ENCODE data around the gene OSBPL6.

OSBPL6 gene

GRCh38 chr2:178267660-178268059 lies 73.3 kb downstream of the OSBPL6 start (continued):
- no peak for TF ChIP-seq CSDC2 (CRISPR knock-in tag; IDR thresholded peaks at IDR 0.05)
- TF ChIP-seq, protein P1, sequence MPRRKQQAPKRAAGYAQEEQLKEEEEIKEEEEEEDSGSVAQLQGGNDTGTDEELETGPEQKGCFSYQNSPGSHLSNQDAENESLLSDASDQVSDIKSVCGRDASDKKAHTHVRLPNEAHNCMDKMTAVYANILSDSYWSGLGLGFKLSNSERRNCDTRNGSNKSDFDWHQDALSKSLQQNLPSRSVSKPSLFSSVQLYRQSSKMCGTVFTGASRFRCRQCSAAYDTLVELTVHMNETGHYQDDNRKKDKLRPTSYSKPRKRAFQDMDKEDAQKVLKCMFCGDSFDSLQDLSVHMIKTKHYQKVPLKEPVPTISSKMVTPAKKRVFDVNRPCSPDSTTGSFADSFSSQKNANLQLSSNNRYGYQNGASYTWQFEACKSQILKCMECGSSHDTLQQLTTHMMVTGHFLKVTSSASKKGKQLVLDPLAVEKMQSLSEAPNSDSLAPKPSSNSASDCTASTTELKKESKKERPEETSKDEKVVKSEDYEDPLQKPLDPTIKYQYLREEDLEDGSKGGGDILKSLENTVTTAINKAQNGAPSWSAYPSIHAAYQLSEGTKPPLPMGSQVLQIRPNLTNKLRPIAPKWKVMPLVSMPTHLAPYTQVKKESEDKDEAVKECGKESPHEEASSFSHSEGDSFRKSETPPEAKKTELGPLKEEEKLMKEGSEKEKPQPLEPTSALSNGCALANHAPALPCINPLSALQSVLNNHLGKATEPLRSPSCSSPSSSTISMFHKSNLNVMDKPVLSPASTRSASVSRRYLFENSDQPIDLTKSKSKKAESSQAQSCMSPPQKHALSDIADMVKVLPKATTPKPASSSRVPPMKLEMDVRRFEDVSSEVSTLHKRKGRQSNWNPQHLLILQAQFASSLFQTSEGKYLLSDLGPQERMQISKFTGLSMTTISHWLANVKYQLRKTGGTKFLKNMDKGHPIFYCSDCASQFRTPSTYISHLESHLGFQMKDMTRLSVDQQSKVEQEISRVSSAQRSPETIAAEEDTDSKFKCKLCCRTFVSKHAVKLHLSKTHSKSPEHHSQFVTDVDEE (CRISPR knock-in tag; IDR thresholded peaks at IDR 0.05) = no peak

DNA sequence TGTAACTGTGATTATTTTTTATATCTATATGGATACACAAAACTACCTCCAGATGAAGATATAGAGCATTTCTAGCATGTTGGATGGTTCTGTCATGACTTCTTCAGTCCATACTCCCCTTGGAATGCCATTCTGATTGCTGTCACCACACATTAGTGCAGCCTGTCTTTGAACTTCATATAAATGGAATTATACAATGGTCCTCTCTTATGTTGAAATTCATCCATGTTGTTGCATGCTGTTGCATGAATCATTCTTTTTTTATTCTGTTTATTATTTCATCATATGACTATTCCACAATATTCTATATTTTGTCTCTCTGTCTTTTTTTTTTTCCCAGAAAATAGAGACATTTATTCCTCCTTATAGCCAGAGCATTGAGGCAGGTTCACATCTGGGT lies 74.1 kb downstream of the OSBPL6 start:
- TF ChIP-seq TCF4 (CRISPR knock-in tag; IDR thresholded peaks at IDR 0.05; ENCODE audit: borderline replicate concordance) = no peak
- no peak for TF ChIP-seq ESRRG (CRISPR knock-in tag; IDR thresholded peaks at IDR 0.05)
- TF ChIP-seq ARNTL (CRISPR knock-in tag; IDR thresholded peaks at IDR 0.05; ENCODE audit: borderline replicate concordance, low read depth) = no peak
- TF ChIP-seq ZFP30 (CRISPR knock-in tag; IDR thresholded peaks at IDR 0.05) = no peak
- TF ChIP-seq TOX (CRISPR knock-in tag; IDR thresholded peaks at IDR 0.05; ENCODE audit: borderline replicate concordance) = no peak
- TF ChIP-seq, protein P2, sequence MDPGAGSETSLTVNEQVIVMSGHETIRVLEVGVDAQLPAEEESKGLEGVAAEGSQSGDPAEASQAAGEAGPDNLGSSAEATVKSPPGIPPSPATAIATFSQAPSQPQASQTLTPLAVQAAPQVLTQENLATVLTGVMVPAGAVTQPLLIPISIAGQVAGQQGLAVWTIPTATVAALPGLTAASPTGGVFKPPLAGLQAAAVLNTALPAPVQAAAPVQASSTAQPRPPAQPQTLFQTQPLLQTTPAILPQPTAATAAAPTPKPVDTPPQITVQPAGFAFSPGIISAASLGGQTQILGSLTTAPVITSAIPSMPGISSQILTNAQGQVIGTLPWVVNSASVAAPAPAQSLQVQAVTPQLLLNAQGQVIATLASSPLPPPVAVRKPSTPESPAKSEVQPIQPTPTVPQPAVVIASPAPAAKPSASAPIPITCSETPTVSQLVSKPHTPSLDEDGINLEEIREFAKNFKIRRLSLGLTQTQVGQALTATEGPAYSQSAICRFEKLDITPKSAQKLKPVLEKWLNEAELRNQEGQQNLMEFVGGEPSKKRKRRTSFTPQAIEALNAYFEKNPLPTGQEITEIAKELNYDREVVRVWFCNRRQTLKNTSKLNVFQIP (CRISPR knock-in tag; IDR thresholded peaks at IDR 0.05; ENCODE audit: borderline replicate concordance, low read depth) = no peak
- TF ChIP-seq, protein P1 (CRISPR knock-in tag; IDR thresholded peaks at IDR 0.05) = no peak
- no peak for TF ChIP-seq RARB (CRISPR knock-in tag; IDR thresholded peaks at IDR 0.05)
- no peak for TF ChIP-seq CSDC2 (CRISPR knock-in tag; IDR thresholded peaks at IDR 0.05)
- no peak for TF ChIP-seq ZNF70 (CRISPR knock-in tag; IDR thresholded peaks at IDR 0.05)
- no peak for TF ChIP-seq BACH2 (CRISPR knock-in tag; IDR thresholded peaks at IDR 0.05; ENCODE audit: borderline replicate concordance)
- TF ChIP-seq OSR1 (CRISPR knock-in tag; IDR thresholded peaks at IDR 0.05) = no peak
- no peak for TF ChIP-seq ISL1 (CRISPR knock-in tag; IDR thresholded peaks at IDR 0.05)
- no peak for TF ChIP-seq SNAI2 (CRISPR knock-in tag; IDR thresholded peaks at IDR 0.05)
- TF ChIP-seq PPARA (CRISPR knock-in tag; IDR thresholded peaks at IDR 0.05; ENCODE audit: borderline replicate concordance) = no peak
- no peak for TF ChIP-seq ZFP3 (CRISPR knock-in tag; IDR thresholded peaks at IDR 0.05)
- ATAC-seq = no peak

DNA sequence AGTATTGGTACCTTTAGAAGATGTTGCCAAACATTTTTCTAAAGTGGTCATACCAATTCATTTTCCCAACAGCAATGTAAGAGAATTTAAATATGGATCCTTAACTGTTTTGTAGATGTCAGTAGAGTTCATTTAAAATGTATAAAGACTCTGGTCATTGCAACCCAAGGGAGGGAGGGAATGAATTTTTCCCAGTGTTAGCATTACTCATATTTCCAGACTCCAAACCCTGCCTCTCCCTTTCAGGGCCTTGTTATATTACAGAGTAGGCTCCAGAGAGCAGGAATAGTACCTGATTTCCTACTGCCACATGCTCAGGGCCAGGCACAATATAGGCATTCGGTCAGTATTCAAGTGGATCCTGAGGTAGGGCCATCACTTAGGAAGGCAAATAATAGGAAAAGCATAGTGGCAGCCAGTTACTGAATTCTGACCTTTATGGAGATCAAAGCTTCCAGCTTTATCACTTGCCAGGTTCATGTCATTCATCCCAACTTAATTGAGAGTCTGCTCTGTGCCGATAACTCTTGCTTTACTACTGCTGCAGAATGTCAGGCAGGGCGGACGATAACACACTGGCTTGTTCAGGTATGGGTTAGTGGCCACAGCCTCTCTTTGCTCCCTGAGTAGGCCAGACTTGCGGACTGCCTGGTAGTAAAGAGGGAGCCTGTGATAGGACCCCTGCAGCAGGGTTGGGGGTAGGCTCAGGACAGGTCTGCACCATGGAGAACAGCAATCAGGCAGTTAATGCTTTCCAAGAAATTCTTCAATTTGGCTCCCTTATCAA lies 75.3 kb downstream of the OSBPL6 start:
- no peak for TF ChIP-seq SNAI2 (CRISPR knock-in tag; IDR thresholded peaks at IDR 0.05)
- no peak for TF ChIP-seq RARB (CRISPR knock-in tag; IDR thresholded peaks at IDR 0.05)
- no peak for TF ChIP-seq OSR1 (CRISPR knock-in tag; IDR thresholded peaks at IDR 0.05)
- TF ChIP-seq CREB5 (CRISPR knock-in tag; IDR thresholded peaks at IDR 0.05; ENCODE audit: low read depth) = no peak
- no peak for ATAC-seq

GRCh38 chr2:178270338-178270737 lies 76.0 kb downstream of the OSBPL6 start:
- ATAC-seq = no peak

GRCh38 chr2:178271094-178271493 lies 76.8 kb downstream of the OSBPL6 start:
- ATAC-seq = no peak
- TF ChIP-seq, protein P2 (CRISPR knock-in tag; IDR thresholded peaks at IDR 0.05; ENCODE audit: borderline replicate concordance, low read depth) = no peak
- no peak for TF ChIP-seq ZC3H10 (CRISPR knock-in tag; IDR thresholded peaks at IDR 0.05)
- no peak for TF ChIP-seq SNAI2 (CRISPR knock-in tag; IDR thresholded peaks at IDR 0.05)
- no peak for TF ChIP-seq ZNF565 (CRISPR knock-in tag; conservative IDR thresholded peaks at IDR 0.05; ENCODE audit: low read depth)

More at GRCh38 chr2:178270338-178270737, 76.0 kb downstream of the OSBPL6 start:
- no peak for TF ChIP-seq SNAI2 (CRISPR knock-in tag; IDR thresholded peaks at IDR 0.05)
